Stimulated activated CD4-positive, alpha-beta T cell treated with anti-CD3 and anti-CD28 coated beads, Interleukin-4, amount 100 ng/mL, for 1 hour (primary cell): ENCODE results near the gene STXBP3.
A peak's percentile ranks its signal among the peaks of the same experiment; 100 is the strongest.
"Not testable (repeated sequence)": the region's sequence is repeated elsewhere in the genome, so short reads cannot be mapped to it uniquely, and the experiment has no call there.

ENCODE experiments used
- DNase-seq: peaks from one replicate; pipeline ENCODE4 v3.0.0-alpha.2; 2020

The STXBP3 gene, protein sequence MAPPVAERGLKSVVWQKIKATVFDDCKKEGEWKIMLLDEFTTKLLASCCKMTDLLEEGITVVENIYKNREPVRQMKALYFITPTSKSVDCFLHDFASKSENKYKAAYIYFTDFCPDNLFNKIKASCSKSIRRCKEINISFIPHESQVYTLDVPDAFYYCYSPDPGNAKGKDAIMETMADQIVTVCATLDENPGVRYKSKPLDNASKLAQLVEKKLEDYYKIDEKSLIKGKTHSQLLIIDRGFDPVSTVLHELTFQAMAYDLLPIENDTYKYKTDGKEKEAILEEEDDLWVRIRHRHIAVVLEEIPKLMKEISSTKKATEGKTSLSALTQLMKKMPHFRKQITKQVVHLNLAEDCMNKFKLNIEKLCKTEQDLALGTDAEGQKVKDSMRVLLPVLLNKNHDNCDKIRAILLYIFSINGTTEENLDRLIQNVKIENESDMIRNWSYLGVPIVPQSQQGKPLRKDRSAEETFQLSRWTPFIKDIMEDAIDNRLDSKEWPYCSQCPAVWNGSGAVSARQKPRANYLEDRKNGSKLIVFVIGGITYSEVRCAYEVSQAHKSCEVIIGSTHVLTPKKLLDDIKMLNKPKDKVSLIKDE

GRCh38 chr1:108746382-108747170 lies at the start of gene STXBP3:
Gene STXBP3, plus strand, starts transcription at chr1:108746674. Its CDS starts 64 bp downstream, at chr1:108746738.
- DNase-seq = peak; percentile 100

- DNase-seq = no peak
These were observed 46.8 kb upstream of the STXBP3 start for GRCh38 chr1:108699375-108700332.

DNA sequence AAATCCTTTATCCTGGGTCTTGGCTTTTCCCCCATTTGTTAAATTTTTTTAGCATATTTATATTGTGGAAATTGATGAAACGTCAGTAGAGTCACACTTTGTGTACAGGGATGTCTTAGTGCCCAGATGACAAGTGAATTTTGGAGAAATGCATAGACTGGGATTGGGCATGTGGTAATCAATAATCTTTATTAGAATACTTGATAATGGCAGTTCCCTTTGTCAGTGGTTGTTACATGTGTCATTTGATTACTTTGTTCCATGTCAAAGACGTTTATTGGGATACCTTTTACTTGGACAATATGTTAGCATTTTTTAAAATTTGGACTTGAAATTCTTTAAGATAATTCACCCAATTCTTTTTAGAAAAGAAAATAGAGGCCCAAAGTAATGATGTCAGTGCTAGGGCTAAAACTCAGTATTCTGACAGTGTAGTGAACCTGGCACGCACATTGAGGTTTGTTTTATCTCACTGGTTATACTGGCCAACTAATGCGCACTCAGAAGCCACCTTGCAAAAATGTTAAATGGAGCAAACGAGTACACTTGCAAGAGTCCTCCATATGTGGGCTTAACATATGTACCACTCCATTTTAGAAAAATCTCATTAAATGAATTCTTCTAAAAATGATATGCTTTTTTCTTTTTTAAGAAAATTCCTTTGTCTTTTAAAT lies 45.2 kb upstream of the STXBP3 start:
- no peak for DNase-seq

DNA sequence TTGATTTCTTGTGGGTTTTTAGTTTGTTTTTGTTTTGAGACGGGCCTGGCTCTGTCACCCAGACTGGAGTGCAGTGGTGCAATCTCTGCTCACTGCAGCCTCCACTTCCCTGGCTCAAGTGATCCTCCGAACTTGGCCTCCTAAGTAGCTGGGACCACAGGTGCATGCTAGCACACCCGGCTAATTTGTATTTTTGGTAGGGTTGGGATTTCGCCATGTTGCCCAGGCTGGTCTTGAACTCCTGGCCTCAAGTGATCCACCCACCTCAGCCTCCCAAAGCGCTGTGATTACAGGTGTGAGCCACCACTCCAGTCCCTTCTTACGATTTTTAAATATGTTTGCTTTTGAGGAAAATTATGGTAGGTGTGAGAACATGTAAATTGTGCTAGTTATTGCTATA lies 44.4 kb upstream of the STXBP3 start:
- DNase-seq = not testable (repeated sequence)

DNA sequence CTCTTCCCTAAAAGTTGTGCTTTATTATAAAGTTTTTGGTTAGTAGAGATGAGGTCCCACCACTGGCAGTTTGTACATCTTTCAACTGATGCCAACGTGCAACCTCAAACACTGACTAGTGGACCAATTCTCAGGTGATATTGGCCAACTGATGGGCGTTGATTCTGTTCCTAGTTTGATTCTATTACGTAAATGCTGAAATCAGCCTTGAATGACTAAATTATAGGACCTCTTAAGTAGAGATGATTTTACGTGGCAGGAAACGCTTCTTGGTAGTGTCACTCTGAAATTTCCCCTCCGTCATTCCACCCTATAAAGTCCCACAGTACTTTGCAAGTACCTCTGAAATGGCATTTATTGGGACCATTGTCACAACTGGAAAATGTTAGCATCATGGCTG lies 42.5 kb upstream of the STXBP3 start:
- no peak for DNase-seq

- no peak for DNase-seq
These were observed 42.0 kb upstream of the STXBP3 start for GRCh38 chr1:108704496-108704895.

DNA sequence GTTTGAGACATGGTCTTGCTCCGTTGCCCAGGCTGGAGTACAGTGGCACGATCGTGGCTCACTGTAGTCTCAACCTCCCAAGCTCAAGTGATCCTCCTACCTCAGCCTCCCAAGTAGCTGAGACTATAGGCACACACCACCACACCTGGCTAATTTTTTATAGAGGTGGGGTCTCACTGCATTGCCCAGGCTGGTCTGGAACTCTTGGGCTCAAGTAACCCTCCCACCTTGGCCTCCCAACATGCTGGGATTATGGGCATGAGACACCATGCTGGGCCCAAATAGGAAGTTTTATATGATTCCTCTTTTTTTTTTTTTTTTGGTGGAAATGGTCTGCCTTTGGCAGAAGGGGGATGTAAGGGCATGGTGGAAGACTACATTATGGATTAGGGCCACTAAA lies 39.8 kb upstream of the STXBP3 start:
- DNase-seq = no peak

DNA sequence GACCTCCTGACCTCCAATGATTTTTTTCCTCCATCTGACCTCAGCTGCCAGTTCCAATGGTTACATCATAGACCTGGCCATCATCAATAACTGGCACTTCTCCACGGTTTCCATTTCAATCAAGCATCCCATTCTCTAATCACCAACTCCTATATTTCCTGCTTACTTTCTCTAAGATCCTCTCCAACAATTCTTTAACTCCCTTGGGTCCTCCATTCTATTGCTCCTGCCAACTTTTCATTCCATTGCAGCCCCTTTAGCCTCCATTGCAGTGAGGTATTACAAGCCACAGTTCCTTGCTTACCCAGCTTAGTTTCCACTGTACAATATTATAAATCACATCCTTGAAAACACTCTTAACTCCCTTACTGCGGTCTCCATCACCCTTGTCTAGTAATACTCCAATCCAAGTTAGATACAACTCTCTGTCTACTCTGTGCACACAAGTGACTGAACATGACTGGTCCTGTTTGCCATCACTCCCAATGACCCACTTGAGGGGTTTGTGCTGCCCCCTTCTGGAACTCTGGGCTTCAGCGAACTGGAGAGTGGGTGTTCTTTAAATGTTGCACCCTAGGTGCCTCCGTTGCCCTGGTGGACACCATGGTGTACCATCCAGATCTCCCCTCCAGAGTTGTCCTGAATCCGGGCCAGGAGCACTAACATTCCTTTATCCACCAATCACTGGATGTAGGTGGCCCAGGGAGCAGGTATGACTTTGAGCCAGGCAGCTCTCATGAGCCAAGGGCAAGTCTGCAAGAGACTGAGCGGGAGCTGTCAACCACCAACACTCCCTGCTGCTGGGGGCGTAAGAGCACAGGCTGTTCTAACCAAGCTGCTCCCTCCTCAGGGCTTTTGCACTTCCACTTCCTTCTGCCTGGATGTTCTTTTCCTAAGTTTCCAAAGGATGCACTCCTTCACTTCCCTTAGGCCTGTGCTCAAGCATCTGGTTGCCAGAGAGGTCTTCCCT lies 37.5 kb upstream of the STXBP3 start:
- DNase-seq = peak; percentile 54

- DNase-seq = no peak
These were observed 33.8 kb upstream of the STXBP3 start, which contains the start of gene FNDC7 for GRCh38 chr1:108712606-108713150. Gene FNDC7, plus strand, starts transcription at chr1:108712908. Its CDS starts 26 bp downstream, at chr1:108712934.

DNA sequence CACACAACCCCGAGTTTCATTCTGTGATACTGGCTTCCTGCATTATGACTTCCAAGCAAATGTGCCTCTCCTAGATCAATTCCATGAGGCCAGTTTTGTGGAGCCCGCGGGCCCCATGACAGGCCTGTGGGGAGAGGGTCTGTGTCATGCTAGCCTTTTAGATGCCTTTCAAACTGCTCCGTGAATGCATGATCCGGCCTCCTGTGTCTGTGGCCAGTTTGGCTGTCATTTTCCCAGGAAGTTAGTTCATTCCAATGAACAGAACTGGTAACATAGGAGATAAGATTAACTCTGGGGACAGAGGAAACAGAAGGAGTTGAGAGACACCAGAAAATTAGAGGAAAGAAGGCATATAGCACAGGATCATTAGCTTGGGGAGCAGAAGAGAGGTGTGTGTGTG lies 30.5 kb upstream of the STXBP3 start:
- no peak for DNase-seq

GRCh38 chr1:108716437-108717230 lies 29.8 kb upstream of the STXBP3 start:
- DNase-seq = no peak

DNA sequence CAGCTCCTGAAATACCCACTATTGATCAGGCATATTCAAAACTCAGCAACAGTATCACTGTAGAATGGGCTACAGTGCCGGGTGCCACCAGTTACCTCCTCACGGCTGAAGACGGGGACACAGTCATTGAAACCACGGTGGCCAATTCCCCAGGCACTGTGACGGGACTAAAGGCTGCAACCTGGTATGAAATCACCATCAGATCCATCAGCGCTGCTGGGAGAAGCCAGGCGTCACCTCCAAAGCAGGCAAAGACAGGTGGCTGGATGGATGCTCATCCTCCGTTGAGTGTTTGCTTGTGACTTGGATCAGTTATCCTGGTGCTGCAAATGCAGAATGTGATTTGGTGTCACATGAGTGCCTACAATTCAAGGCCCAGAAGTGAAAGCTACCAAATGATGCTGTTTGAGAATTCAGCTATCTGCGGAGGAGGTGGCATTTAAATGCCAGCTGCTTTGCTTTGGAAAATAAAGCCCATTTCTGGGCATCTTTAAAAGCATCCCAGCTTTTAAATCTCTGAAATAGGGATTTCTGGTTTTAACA lies 28.6 kb upstream of the STXBP3 start:
- DNase-seq = no peak

DNA sequence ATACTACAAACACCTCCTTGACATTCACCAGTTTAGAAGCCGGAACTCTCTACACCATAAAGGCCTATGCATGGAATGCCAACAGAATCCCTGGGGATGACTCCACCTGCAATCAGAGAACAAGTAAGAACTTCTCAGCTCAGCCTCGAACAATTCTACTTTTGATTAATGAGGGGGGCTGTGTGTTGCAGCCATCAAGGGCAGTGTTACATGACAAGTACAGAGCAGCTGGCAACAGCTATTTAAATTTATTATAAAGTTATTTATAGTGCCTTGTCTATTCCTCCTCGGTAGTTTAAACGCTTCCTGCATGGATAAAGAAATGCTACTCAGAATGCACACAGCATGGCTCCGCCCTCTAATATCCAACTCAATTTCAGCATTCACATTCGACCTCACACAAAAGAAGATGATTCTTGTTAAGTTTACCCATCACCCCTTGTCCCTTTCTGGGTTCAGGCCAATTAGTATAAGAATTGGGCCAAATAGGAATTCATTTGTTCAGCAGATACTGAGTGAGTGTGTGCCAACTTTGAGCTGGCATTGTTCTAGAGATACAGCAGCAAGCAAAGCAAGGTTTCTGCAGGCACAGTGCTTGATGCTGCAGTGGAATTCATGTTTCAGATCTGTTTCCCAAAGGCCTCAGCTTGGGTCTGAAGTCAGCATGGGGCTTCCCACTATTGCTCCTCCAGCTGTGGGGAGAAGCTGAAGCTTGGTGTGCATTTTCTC lies 27.4 kb upstream of the STXBP3 start:
- no peak for DNase-seq

DNA sequence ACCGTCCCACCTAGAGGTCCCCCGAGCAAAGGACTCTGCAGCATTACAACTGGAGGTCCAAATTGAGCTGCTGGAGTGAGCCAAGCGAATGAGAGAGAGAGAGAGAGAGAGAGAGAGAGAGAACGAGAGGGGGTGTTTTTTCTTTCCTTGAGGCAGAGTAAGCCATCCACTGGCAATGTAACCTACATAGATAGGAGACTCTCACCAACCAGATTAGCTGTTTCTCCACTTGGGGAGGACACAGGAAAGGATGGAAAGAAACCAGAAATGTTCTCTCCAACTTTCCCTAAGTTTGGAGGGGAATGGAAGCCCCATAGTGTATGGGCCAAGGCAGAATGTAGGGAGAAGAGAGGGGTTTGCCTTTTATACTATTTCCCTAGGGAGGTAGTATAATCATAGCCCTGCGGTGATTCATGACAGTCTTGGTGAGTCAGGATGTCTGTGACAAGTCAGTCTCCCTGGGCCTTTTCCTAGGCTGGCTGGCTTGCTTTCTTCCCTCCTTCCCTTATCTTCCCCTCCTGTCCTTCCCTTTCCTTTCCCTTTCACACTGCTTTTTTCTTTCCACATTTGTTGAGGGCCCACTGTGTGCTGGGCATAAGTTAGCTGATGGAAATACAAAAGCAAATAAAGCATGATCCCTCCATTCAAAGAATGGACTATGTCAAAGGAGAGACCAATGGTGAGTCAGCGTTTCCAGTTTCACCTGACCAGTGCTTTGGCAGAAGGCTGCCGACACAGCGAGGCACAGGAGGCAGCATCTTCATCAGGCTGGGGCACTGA lies 26.6 kb upstream of the STXBP3 start:
- DNase-seq = no peak

GRCh38 chr1:108722292-108722691 lies 24.2 kb upstream of the STXBP3 start:
- no peak for DNase-seq

DNA sequence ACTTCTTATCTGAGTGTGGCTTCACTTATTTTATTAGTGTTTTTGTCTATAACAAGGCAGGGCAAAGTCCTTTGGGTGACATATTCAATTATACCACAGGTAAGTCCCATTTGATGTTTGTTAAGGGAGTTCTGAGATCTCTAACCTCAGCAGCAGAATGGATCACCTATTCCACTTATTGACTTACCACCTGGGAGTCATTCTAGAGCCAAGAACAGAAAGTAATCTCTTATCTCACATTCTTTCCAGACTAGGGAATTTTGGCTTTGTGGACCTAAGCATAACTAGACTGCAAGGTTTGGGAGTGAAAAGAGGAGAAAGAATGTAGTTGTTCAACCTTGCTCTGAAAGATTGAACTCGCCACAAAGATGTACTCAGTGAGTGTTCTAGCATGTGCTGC lies 20.6 kb upstream of the STXBP3 start:
- DNase-seq = no peak

DNA sequence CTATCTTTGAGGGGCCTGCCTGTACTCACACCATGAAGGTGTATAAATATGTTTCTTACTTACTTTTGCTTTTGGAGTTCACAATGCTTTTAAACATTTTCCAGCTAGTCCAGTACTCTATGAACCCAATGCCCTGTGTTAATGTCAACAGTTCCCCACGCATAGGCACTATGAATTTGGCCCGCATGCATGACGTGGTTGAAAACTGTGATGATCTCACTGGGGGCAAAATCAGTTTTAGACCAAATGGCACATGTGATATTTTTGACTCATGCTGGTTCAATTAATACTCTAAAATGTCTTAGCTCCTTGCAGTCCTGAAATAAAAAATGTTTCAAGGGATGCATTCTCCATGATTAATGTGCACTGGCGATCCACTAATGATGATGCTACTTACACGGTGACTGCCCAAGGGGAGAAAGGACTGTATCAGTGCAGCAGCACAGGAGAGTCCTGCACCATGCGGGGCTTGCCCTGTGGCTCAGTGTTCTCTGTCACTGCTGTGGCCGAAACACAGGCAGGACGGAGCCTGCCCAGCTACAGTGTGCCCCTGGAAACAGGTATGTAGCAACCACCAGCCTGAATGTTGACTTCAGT lies 18.0 kb upstream of the STXBP3 start:
- no peak for DNase-seq
